Endothelial cell of umbilical vein (primary cell): Measurements from ENCODE around the gene ZNF366. TPM values are rescaled to one million over a fixed set of nuclear protein-coding genes. Genes with fewer than 3 reads are reported as not detected.

Source experiments
- BruUV-seq: library from RNA; stranded (reverse); fragments of 400-500 nt; replicated peaks from 2 replicates; lab custom pipeline; 2021; lab: Mats Ljungman, UMichigan
- CTCF ChIA-PET: fragments of 300-600, 350-600 bp; sonication (Branson Sonifier 250); formaldehyde crosslinking; loops from one replicate; lab custom pipeline; 2021; ENCODE audit warnings: antibody characterized with exemption, inconsistent platforms; lab: Charles Lee
- POLR2A ChIA-PET: fragments of 300-600, 350-600 bp; sonication (Branson Sonifier 250); formaldehyde crosslinking; loops from one replicate; lab custom pipeline; 2021; ENCODE audit warnings: antibody characterized with exemption, inconsistent platforms; lab: Charles Lee
- DNase-seq: peaks from one replicate; pipeline ENCODE4 v3.0.0-alpha.2; 2011; ENCODE audit warnings: low read depth, low spot score
- FAIRE-seq: peaks from 2 replicates; lab custom pipeline; 2011; peaks lifted over from hg19 to GRCh38; lab: Jason Lieb, UNC
- H2AFZ ChIP-seq: 2 replicates; pipeline ENCODE4 v1.6.0; 2012; ENCODE audit warnings: low read depth, low read length, control low read depth, inconsistent platforms
- H3K27ac ChIP-seq: 2 replicates; pipeline ENCODE4 v1.5.1; 2011; ENCODE audit warnings: low read depth, mild to moderate bottlenecking, control low read depth, low read length, moderate library complexity; ENCODE audit not compliant: insufficient read depth
- H3K27me3 ChIP-seq, 2 experiments: 2 replicates each; pipeline versions ENCODE4 v1.6.0 to v1.6.1; 2011; ENCODE audit warnings: low read length in 2 of 2, mixed read lengths in 1 of 2; ENCODE audit not compliant: control insufficient read depth in 2 of 2, insufficient read depth in 2 of 2
- H3K36me3 ChIP-seq, 2 experiments: 2 replicates in 1 of 2; 3 replicates in 1 of 2; pipeline ENCODE4 v1.5.1; 2011; ENCODE audit warnings: low read length in 2 of 2, mild to moderate bottlenecking in 1 of 2, moderate library complexity in 1 of 2; ENCODE audit not compliant: control insufficient read depth in 2 of 2, insufficient read depth in 2 of 2; ENCODE audit errors: extremely low read depth in 1 of 2
- H3K4me1 ChIP-seq: 3 replicates; pipeline ENCODE4 v1.5.1; 2011; ENCODE audit warnings: mild to moderate bottlenecking, low read length; ENCODE audit not compliant: control insufficient read depth, insufficient read depth; ENCODE audit errors: extremely low read depth
- H3K4me2 ChIP-seq: 2 replicates; pipeline ENCODE4 v1.6.1; 2011; ENCODE audit warnings: low read length, control low read depth, mixed read lengths; ENCODE audit not compliant: insufficient read depth
- H3K4me3 ChIP-seq, 3 experiments: fragments of 200-600 bp in 1 of 3; sonication (generic), shearing (Covaris generic) in 1 of 3; replicated peaks in 1 of 3; 2 replicates each; pipeline ENCODE4 v1.5.1; 2011 to 2016; ENCODE audit warnings: control low read depth in 3 of 3, low read length in 3 of 3, mild to moderate bottlenecking in 2 of 3, inconsistent platforms in 1 of 3, low read depth in 1 of 3, moderate library complexity in 1 of 3; ENCODE audit not compliant: insufficient read depth in 1 of 3
- H3K79me2 ChIP-seq: 2 replicates; pipeline ENCODE4 v1.6.0; 2012; ENCODE audit warnings: low read length, inconsistent platforms; ENCODE audit not compliant: control insufficient read depth, insufficient read depth
- H3K9ac ChIP-seq: replicated peaks from 2 replicates; pipeline ENCODE3; 2011; ENCODE audit warnings: low read length, control low read depth; ENCODE audit not compliant: insufficient read depth; ENCODE audit errors: extremely low read depth
- H3K9me1 ChIP-seq: replicated peaks from 3 replicates; pipeline ENCODE4 v1.6.0; 2011; ENCODE audit warnings: mild to moderate bottlenecking, low read length; ENCODE audit not compliant: control insufficient read depth, insufficient read depth; ENCODE audit errors: extremely low read depth
- H3K9me3 ChIP-seq: replicated peaks from 2 replicates; pipeline ENCODE4 v1.5.1; 2012; ENCODE audit warnings: low read length, inconsistent platforms; ENCODE audit not compliant: control insufficient read depth, insufficient read depth
- H4K20me1 ChIP-seq: replicated peaks from 2 replicates; pipeline ENCODE3; 2011; ENCODE audit warnings: mild to moderate bottlenecking, low read length; ENCODE audit not compliant: control insufficient read depth, insufficient read depth; ENCODE audit errors: extremely low read depth
- EZH2 ChIP-seq: IDR thresholded peaks from 2 replicates; pipeline ENCODE4 v1.6.1; 2012; ENCODE audit warnings: borderline replicate concordance, low read depth, mild to moderate bottlenecking, moderate library complexity, low read length, inconsistent platforms; ENCODE audit not compliant: severe bottlenecking
- FOS ChIP-seq: IDR thresholded peaks from 2 replicates; pipeline ENCODE4 v1.6.1; 2011; ENCODE audit warnings: mild to moderate bottlenecking, low read length, moderate library complexity, borderline replicate concordance; ENCODE audit not compliant: insufficient read depth
- GATA2 ChIP-seq: IDR thresholded peaks from 2 replicates; pipeline ENCODE4 v1.7.0; 2011; ENCODE audit warnings: low read depth, mild to moderate bottlenecking, moderate library complexity, mixed read lengths, low read length; ENCODE audit not compliant: insufficient read length, insufficient read depth
- JUN ChIP-seq: IDR thresholded peaks from 2 replicates; pipeline ENCODE4 v1.6.1; 2011; ENCODE audit warnings: borderline replicate concordance, low read depth; ENCODE audit not compliant: insufficient read length, insufficient read depth
- MYC ChIP-seq: IDR thresholded peaks from one replicate; pipeline ENCODE4 v1.6.1; 2011; ENCODE audit warnings: mild to moderate bottlenecking, low read depth, low read length
- POLR2A ChIP-seq: IDR thresholded peaks from 2 replicates; pipeline ENCODE4 v1.6.1; 2012; ENCODE audit warnings: low read depth, mild to moderate bottlenecking, control low read depth, low read length
- POLR2AphosphoS5 ChIP-seq: IDR thresholded peaks from 2 replicates; pipeline ENCODE4 v1.6.1; 2012; ENCODE audit warnings: low read depth, mild to moderate bottlenecking, control low read depth, low read length, moderate library complexity; ENCODE audit not compliant: insufficient read depth
- dilution Hi-C: fragments of 300-500 bp; cut with MboI; formaldehyde crosslinking; loops from one replicate; pipeline ENCODE4 v1.15.0; 2019; ENCODE audit warnings: low sequenced_read_pairs; ENCODE audit not compliant: extremely low pct_ligation_motif_present
- intact Hi-C: fragments of 100-400 bp; cut with micrococcal nuclease; formaldehyde crosslinking; loops from one replicate; pipeline ENCODE4 v1.10.0; 2022
- polyA plus RNA-seq, 4 experiments: library from polyadenylated mRNA; depleted of rRNA in 3 of 4; stranded (reverse) in 3 of 4; unstranded in 1 of 4; fragments of >200 nt; gene quantifications; 2 replicates each; pipeline versions ENCODE4 v1.2.1 to v1.2.3, GENCODE V29; 2011 to 2012; ENCODE audit warnings: missing spikeins in 1 of 4
- total RNA-seq: library from RNA; stranded (reverse); gene quantifications from 2 replicates; pipeline ENCODE4 v1.2.3, GENCODE V29; 2021
- TF ChIP-seq, protein P1 (sequence below): IDR thresholded peaks from 2 replicates; pipeline ENCODE4 v1.6.1; 2011; ENCODE audit not compliant: insufficient read depth, insufficient read length
- TF ChIP-seq, protein P2 (sequence below), 2 donors: IDR thresholded peaks; 1 replicate in 1 of 2; 2 replicates in 1 of 2; pipeline ENCODE4 v1.5.1; 2011; ENCODE audit warnings: low read length in 2 of 2, mild to moderate bottlenecking in 2 of 2, moderate library complexity in 2 of 2, control low read depth in 1 of 2, inconsistent platforms in 1 of 2, low read depth in 1 of 2; ENCODE audit not compliant: insufficient read depth in 1 of 2; ENCODE audit errors: extremely low read depth in 1 of 2

ZNF366 gene
- total and polyA plus RNA-seq, 2 donors (not counting 3 experiments of a cell fraction or from before 2014, with no cell fraction given) = 1.3 to 4.1 TPM

DNA sequence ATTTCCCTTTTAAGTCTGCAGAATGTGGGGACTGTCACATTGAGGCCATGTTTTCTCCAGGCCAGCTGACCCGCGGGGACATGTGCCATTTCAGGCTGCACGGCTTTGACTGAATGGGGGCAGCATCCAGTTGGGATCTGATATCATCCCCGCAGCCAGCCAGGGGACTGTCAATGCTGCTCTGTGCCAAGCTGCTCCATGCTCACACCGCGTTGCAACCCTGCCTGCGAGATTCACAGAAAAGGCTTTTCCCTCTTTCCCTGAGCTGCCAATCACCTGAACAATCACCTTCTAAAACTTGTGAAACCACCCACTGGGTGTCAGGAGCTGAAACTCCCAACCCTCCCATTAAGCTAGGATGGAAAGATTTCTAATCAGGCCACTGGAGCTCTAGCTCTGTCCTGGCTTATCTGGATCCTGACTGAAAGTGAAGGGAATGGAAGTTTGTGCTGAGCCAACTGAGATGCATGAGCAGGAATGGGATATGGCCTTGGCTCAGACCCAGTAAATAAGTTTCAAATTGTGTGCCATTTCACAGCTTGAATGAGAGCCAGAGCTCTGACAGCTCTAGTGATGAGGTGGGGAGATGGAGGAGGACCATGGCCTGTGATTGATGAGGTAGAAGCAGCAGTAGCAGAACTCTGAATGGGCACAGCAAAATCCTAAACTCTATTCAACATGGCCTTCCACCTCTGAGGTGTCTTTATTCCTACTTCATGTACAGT, 34.5 kb upstream of the ZNF366 start:
- no peak for TF ChIP-seq FOS
- intact Hi-C loops = no loop called here
- dilution Hi-C loops = no loop called here
- POLR2A ChIA-PET = no interaction called here
- Histone ChIP-seq H2AFZ (peak overlapping the region; percentile 10), H3K79me2 (no peaks in the 10 kb centered on the region), H3K27ac (no peak overlapping the region), H3K4me3 (no peak overlapping the region), H3K27me3 (no peaks in the 10 kb centered on the region), H3K4me1 (no peaks in the 10 kb centered on the region), H3K9me3 (no peaks in the 10 kb centered on the region), H4K20me1 (no peaks in the 10 kb centered on the region), H3K36me3 (no peaks in the 10 kb centered on the region), H3K9ac (no peak overlapping the region), H3K9me1 (no peaks in the 10 kb centered on the region), H3K4me2 (no peak overlapping the region)
- DNase-seq = no peak
- no peak for FAIRE-seq
- BruUV-seq = no TSS peak
- CTCF ChIA-PET = interaction anchor here (0.9 to 1.2 kb wide), 3 partner anchors 11 to 175 kb away, joined by 3 to 5 read pairs (median 4); no protein-coding TSS in a partner anchor

DNA sequence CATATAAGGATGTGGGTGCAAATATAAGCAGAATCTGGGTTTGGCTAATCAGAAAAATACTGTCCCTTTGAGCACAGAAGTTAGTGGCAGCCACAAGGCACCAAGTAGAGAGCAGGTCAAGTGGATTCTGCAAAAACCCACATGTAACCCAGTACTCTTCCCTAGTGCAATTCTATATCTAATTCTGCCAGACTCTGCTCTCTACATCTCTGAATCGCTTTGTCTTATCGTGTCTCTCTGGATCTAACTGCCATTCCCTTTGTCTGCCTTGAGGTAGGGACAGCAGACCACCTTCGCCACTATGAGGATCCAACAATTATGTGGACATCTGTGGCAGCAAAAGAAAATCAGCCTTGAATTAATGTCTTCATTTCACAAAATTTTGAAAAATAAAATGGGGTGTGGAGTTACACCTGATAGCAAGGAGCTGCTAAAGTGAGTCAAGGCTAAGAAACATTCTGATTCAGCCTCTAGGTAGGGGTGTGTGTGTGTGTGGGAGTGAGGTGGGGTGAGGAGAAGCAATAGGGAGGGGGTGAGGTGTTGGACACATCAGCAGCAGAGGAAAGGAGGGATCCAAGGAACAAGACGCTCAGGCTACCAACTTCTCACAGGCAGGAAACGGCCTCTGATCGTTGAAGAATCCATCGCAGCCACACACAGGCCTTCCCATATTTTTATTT, 33.7 kb upstream of the ZNF366 start:
- CTCF ChIA-PET = interaction anchor here (1.2 kb wide), 1 partner anchor 175 kb away, joined by 4 read pairs; no protein-coding TSS in a partner anchor
- Histone ChIP-seq H3K27ac (no peak overlapping the region), H3K4me3 (no peak overlapping the region), H3K9ac (no peak overlapping the region), H3K4me1 (no peaks in the 10 kb centered on the region), H3K36me3 (no peaks in the 10 kb centered on the region), H4K20me1 (no peaks in the 10 kb centered on the region), H3K9me1 (no peaks in the 10 kb centered on the region), H3K27me3 (no peaks in the 10 kb centered on the region), H2AFZ (no peak overlapping the region), H3K79me2 (no peaks in the 10 kb centered on the region), H3K4me2 (no peak overlapping the region), H3K9me3 (no peaks in the 10 kb centered on the region)
- DNase-seq = no peak
- no TSS peak for BruUV-seq
- TF ChIP-seq EZH2 = no peak
- no peak for TF ChIP-seq POLR2AphosphoS5
- no peak for TF ChIP-seq MYC
- TF ChIP-seq, protein P1, sequence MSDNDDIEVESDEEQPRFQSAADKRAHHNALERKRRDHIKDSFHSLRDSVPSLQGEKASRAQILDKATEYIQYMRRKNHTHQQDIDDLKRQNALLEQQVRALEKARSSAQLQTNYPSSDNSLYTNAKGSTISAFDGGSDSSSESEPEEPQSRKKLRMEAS = no peak
- TF ChIP-seq GATA2 = no peak
- TF ChIP-seq POLR2A = no peak
- no peak for TF ChIP-seq FOS
- TF ChIP-seq, protein P2, sequence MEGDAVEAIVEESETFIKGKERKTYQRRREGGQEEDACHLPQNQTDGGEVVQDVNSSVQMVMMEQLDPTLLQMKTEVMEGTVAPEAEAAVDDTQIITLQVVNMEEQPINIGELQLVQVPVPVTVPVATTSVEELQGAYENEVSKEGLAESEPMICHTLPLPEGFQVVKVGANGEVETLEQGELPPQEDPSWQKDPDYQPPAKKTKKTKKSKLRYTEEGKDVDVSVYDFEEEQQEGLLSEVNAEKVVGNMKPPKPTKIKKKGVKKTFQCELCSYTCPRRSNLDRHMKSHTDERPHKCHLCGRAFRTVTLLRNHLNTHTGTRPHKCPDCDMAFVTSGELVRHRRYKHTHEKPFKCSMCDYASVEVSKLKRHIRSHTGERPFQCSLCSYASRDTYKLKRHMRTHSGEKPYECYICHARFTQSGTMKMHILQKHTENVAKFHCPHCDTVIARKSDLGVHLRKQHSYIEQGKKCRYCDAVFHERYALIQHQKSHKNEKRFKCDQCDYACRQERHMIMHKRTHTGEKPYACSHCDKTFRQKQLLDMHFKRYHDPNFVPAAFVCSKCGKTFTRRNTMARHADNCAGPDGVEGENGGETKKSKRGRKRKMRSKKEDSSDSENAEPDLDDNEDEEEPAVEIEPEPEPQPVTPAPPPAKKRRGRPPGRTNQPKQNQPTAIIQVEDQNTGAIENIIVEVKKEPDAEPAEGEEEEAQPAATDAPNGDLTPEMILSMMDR (IDR thresholded peaks at IDR 0.05; ENCODE audit: extremely low read depth in 1 of 2, insufficient read depth in 1 of 2, low read depth in 1 of 2, low read length in 2 of 2) = no peak
- no peak for TF ChIP-seq JUN
- dilution Hi-C loops (no loop called here), intact Hi-C loops (no loop called here)
- POLR2A ChIA-PET = no interaction called here
- FAIRE-seq = no peak
